Medulla oblongata (tissue), 1 donor: ENCODE data around the gene NOXO1.

ENCODE experiments used
- DNase-seq: peaks from one replicate; pipeline ENCODE4 v3.0.0-alpha.2; 2015; ENCODE audit errors: extremely low spot score

Gene NOXO1

GRCh38 chr16:2009791-2010510 is 28.7 kb upstream of the NOXO1 start, which contains the start of gene ZNF598:
Gene ZNF598 (minus strand): TSS chr16:2009821.
- DNase-seq: peak; percentile 92

- DNase-seq: no peak
Measured at GRCh38 chr16:2009164-2009711, 28.0 kb upstream of the NOXO1 start.

- no peak for DNase-seq
Measured at GRCh38 chr16:2008631-2009163, 27.4 kb upstream of the NOXO1 start.

GRCh38 chr16:2008009-2008526 is 26.8 kb upstream of the NOXO1 start:
- no peak for DNase-seq

- no peak for DNase-seq
Measured at GRCh38 chr16:2007081-2007836, 26.0 kb upstream of the NOXO1 start.

- no peak for DNase-seq
Measured at GRCh38 chr16:2006317-2006716, 25.0 kb upstream of the NOXO1 start.

GRCh38 chr16:2005646-2006045 is 24.4 kb upstream of the NOXO1 start:
- no peak for DNase-seq

GRCh38 chr16:2004795-2005517 is 23.7 kb upstream of the NOXO1 start:
- no peak for DNase-seq

GRCh38 chr16:2003827-2004641 is 22.8 kb upstream of the NOXO1 start:
- DNase-seq: peak; percentile 82

GRCh38 chr16:2003231-2003826 is 22.1 kb upstream of the NOXO1 start:
- DNase-seq: no peak

- DNase-seq: no peak
Measured at GRCh38 chr16:2002406-2003230, 21.3 kb upstream of the NOXO1 start.

- DNase-seq: no peak
Measured at GRCh38 chr16:2001456-2002355, 20.4 kb upstream of the NOXO1 start.

GRCh38 chr16:2001035-2001434 is 19.8 kb upstream of the NOXO1 start:
- no peak for DNase-seq

GRCh38 chr16:1999866-2000514 is 18.7 kb upstream of the NOXO1 start:
- DNase-seq: no peak

- DNase-seq: no peak
Measured at GRCh38 chr16:1998852-1999801, 17.9 kb upstream of the NOXO1 start.

GRCh38 chr16:1998360-1998835 is 17.1 kb upstream of the NOXO1 start:
- no peak for DNase-seq
